Subcutaneous abdominal adipose tissue (tissue), 5 donors: Measurements from ENCODE around the gene SYNC.

Experiments
- H3K27ac ChIP-seq: one replicate; pipeline ENCODE4 v1.7.0; 2013; ENCODE audit warnings: low read depth, mild to moderate bottlenecking, inconsistent platforms, low read length, moderate library complexity
- H3K27me3 ChIP-seq, 5 donors: one replicate each; pipeline ENCODE4 v1.7.0; 2013; ENCODE audit warnings: low read length in 5 of 5, inconsistent platforms in 1 of 5; ENCODE audit not compliant: control insufficient read depth in 5 of 5, insufficient read depth in 4 of 5
- H3K36me3 ChIP-seq, 5 donors: one replicate each; pipeline ENCODE4 v1.7.0; 2013; ENCODE audit warnings: low read length in 5 of 5; ENCODE audit not compliant: control insufficient read depth in 5 of 5, insufficient read depth in 5 of 5
- H3K4me1 ChIP-seq, 5 donors: one replicate each; pipeline ENCODE4 v1.7.0; 2013; ENCODE audit warnings: low read length in 5 of 5, mild to moderate bottlenecking in 3 of 5, moderate library complexity in 1 of 5; ENCODE audit not compliant: control insufficient read depth in 5 of 5, insufficient read depth in 5 of 5
- H3K4me3 ChIP-seq, 5 donors: one replicate each; pipeline ENCODE4 v1.7.0; 2013; ENCODE audit warnings: low read length in 5 of 5, low read depth in 1 of 5
- H3K9ac ChIP-seq, 5 donors: one replicate each; pipeline ENCODE4 v1.7.0; 2013; ENCODE audit warnings: low read length in 5 of 5, mild to moderate bottlenecking in 4 of 5, moderate library complexity in 3 of 5
- H3K9me3 ChIP-seq, 5 donors: one replicate each; pipeline ENCODE4 v1.7.0; 2013; ENCODE audit warnings: low read length in 5 of 5; ENCODE audit not compliant: control insufficient read depth in 5 of 5
- donor health status: healthy.
- donor health status: healthy.
- donor health status: healthy.
- donor health status: healthy.
- donor health status: healthy.

Gene SYNC

DNA sequence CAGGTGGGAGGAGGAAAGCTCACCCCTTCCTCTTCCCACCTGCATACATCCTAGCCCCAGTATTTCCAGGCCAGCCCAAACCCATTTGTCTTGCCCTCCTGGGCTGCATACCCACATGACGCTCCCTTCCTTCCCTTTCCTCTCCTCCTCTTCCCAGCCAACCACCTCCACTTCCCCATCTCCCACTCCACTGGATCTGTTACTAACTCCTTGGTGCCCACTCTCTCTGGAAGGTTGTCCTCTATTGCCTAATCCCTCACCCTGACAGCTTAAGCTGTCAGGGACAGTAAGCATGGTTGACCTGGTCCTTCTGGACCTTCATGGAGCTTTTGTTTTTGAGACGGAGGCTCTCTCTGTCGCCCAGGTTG is 23.0 kb upstream of the SYNC start:
- Histone ChIP-seq H3K4me1 (peaks cover 5 to 15% (median 13%) of the 10 kb centered on the region in 5 donors), H3K4me3 (peak overlapping the region in 3 of 5 donors; percentile 27 to 48 (median 40)), H3K9me3 (no peaks in the 10 kb centered on the region), H3K36me3 (no peaks in the 10 kb centered on the region), H3K27ac (no peak overlapping the region), H3K9ac (no peak overlapping the region), H3K27me3 (no peaks in the 10 kb centered on the region)

DNA sequence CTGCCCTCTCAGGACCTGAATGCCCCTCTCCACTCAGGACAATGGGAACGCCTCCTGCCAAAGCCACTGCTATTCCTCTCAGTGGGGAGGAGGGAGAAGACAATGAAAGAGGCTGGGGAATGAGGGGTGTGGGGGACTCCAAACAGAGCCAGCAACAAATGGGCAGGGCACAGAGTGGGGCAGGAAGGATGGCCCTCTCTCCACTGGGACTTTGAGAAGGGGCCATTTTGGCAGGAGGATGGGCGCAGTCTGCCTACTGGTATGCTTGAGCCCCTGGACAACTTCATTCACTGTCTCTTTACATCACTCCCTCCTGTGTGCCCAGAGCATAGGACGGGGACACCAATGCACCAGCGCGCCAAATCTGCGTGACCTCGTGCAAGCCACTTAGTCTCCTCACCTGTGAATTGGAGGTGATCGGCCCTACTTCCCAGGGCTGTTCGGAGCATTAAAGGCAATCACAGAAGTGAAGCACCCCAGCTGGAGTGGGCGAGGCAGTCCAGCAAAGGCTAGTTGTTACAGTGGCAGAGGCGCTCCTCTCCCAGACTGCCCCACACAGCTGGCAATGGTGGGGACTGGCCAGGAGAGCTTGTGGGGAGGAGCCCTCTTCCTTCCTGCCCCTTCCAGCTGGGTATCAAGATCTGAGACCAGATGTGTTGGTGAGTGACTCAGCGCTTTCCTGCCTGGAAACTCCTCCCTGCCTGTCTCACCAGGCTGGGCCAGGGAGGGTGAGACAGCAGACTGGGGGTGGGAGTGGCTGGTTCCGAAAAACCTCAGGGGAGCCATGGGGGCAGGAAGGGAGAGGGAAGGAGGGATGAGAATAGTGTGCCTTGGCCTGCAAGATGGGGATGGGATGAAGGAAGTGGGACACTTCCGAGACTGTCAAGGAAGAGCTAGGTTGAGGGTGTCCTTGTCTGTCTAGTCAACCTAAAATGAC is 22.4 kb upstream of the SYNC start:
- Histone ChIP-seq H3K9ac (no peak overlapping the region), H3K36me3 (no peaks in the 10 kb centered on the region), H3K27me3 (no peaks in the 10 kb centered on the region), H3K9me3 (no peaks in the 10 kb centered on the region), H3K4me1 (peaks cover 5 to 15% (median 13%) of the 10 kb centered on the region in 5 donors), H3K27ac (no peak overlapping the region), H3K4me3 (peak overlapping the region; percentile 15 to 48 (median 27))

DNA sequence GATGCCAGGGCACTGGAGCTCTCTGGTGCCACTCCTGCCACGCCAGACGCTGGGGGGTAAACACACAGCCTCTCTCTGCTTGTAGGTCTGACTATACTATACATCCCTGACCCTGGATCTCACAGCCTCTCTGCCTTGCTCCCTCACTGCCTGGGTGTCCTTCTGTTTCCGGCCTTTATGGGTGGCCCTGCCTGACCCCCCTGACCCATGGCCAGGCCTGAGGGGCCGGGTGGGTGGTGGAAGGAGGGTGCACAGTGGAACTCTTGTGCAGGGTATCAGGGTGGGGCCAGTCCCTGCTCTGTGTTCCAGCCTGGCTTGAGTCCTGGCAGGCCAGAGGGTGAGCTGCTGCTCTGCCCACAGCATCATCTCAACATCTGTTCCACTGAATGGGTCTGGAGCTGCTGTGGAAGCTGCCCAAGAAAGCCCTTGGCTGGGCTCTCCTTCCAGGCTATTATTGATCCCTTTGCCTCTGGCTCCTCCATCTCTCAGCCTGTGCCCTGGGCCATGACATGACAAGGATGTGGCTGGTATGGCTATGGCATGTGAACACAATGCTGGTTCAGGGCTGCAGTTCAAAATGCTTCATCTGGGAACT is 17.2 kb upstream of the SYNC start:
- H3K36me3 ChIP-seq = no peaks in the 10 kb centered on the region
- H3K4me1 ChIP-seq = peaks cover 1 to 7% (median 5%) of the 10 kb centered on the region in 5 donors
- no peak overlapping the region for H3K4me3 ChIP-seq
- H3K27me3 ChIP-seq = no peaks in the 10 kb centered on the region
- H3K9me3 ChIP-seq = no peaks in the 10 kb centered on the region
- no peak overlapping the region for H3K9ac ChIP-seq
- no peak overlapping the region for H3K27ac ChIP-seq

DNA sequence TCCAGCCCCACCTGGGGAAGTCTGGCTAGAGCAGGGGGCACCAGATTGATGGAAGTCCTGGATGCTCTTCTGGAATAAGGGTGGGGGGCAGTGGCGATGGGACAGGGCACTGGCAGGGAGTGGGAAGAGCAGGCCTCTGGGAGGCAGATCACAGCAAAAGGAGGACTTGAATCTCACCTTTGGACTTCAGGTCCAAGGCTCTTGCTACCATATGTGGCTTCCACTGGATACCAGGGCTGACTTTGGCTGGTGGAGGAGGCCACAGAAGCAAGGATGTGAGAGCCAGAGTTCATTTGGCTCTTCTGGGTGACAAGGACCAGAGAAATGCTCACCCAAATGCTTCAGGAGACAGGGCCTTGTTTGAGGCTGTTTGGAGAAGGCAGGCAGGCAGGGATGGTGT is 16.0 kb upstream of the SYNC start:
- H3K4me3 ChIP-seq = no peak overlapping the region
- H3K27ac ChIP-seq = no peak overlapping the region
- H3K9me3 ChIP-seq = no peaks in the 10 kb centered on the region
- H3K36me3 ChIP-seq = no peaks in the 10 kb centered on the region
- peaks cover 0 to 3% (median 0%) of the 10 kb centered on the region in 5 donors for H3K4me1 ChIP-seq
- H3K27me3 ChIP-seq = no peaks in the 10 kb centered on the region
- no peak overlapping the region for H3K9ac ChIP-seq

DNA sequence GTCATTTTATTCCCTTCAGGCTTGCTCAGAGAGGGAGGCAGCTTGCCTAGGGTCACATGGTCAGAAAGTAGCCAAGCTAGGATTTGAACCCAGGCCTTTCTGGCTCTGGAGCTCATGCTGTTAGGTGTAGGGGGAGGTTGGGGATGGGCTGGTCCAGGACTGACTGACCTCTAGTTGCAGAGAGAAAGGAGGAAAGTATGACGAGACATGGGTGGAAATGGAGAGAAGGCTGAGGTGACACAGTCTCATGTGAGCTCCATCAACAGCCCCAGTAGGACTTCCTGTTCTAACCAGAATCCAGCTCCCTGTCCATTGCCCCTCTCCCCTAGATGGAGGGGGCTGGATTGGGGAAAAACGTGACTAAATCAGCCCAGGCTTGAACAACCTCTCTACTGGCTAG is 15.5 kb upstream of the SYNC start:
- no peaks in the 10 kb centered on the region for H3K9me3 ChIP-seq
- no peaks in the 10 kb centered on the region for H3K36me3 ChIP-seq
- H3K27ac ChIP-seq = no peak overlapping the region
- H3K4me1 ChIP-seq = peaks cover 0 to 3% (median 0%) of the 10 kb centered on the region in 5 donors
- H3K27me3 ChIP-seq = no peaks in the 10 kb centered on the region
- no peak overlapping the region for H3K9ac ChIP-seq
- H3K4me3 ChIP-seq = no peak overlapping the region

DNA sequence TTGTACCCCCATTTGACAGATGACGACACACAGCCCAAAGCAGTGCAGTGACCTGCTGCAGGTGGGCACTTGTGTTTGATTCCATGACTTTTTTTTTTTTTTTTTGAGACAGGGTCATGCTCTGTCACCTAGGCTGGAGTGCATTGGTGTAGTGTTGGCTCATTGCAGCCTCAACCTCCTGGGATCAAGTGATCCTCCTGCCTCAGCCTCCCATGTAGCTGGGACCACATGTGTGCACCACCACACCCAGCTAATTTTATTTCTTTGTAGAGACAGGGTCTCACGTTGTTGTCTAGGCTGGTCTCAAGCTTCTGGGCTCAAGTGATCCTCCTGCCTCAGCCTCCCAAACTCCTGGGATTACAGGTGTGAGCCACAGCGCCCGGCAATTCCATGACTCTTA is 14.9 kb upstream of the SYNC start:
- Histone ChIP-seq H3K27me3 (no peaks in the 10 kb centered on the region), H3K4me3 (no peak overlapping the region), H3K27ac (no peak overlapping the region), H3K4me1 (peaks cover 0 to 3% (median 1%) of the 10 kb centered on the region in 5 donors), H3K9me3 (no peaks in the 10 kb centered on the region), H3K36me3 (no peaks in the 10 kb centered on the region), H3K9ac (no peak overlapping the region)

DNA sequence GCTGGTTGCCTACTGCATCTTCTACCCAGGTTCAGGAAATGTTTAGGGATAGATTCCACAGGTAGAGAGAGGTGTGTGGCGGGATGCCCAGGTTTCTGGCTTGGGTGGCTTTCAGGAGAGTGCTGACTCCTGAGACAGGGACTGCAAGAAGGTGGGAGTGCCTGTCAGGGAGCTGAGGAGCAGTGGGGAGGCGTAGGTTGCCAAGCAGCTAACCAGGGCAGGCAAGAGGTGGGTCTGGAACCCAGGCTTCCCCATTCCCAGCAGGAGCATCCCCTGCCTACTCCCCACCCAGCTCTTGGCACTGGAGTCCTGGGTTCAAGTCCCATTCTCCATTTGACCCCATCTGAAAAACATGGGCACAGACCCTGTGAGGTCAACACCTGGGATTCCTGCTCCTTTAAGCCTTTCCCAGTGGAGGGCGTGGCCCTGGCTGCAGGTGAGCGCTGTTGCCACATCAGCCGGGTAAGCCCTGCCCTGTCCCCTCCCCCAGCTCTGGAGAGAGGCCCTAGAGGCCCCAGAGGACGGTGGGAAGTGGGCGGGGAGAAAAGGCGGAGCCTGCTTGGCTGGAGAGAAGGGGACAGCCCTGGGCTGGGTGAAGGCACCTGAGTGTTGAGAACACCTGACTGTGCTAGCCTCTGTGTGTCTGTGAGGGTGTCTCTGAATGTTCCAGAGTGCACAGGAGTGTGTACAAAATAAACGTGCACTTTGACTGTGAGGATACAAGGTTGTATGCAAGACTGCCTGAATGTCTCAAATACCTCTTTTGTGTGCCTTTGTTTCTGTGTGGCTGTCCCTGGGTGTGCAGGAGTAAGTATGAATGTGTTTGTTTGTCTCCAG is 14.0 kb upstream of the SYNC start:
- H3K4me3 ChIP-seq = no peak overlapping the region
- H3K36me3 ChIP-seq = no peaks in the 10 kb centered on the region
- no peaks in the 10 kb centered on the region for H3K9me3 ChIP-seq
- H3K27ac ChIP-seq = no peak overlapping the region
- H3K27me3 ChIP-seq = no peaks in the 10 kb centered on the region
- H3K9ac ChIP-seq = no peak overlapping the region
- H3K4me1 ChIP-seq = peaks cover 0 to 8% (median 8%) of the 10 kb centered on the region in 5 donors

DNA sequence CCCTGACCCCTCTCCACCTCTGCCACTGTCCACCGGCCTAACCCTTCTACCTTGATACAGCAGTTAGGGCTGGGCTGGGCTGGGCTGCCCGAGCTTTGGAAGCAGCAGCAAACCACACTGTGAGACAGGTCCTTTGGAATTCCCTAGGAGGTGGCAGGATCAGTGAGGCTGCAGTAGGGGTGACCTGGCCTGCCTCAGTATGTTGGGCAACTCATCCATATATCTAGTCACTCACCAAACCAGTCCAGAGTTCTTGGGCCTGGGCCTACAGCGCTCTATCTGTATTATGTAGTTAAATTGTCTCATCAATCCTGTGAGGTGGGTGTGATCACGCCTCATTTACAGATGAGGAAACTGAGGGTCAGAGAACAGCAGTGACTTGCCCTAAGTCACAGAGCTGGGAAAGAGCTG is 13.3 kb upstream of the SYNC start:
- no peak overlapping the region for H3K9ac ChIP-seq
- peaks cover 0 to 8% (median 8%) of the 10 kb centered on the region in 5 donors for H3K4me1 ChIP-seq
- no peak overlapping the region for H3K27ac ChIP-seq

DNA sequence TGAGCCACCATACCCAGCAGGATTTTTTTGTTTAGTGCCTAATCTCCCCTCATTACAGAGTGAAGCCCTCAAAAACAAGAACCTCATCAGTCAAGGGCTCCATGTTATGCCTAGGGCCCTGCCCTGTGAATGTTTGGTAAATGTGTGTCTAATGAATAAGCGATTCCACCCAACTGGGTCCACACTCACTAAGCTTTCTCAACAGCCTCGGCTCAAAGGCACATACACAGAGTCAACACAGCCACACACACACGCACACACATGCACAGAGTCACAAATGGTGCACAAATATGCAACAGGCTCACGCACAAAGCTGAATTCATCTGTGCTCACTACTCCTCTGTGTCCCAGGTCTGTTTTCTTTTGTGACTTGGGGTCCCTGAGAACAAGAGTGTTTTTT is 11.7 kb upstream of the SYNC start:
- Histone ChIP-seq H3K27me3 (no peaks in the 10 kb centered on the region), H3K4me3 (no peak overlapping the region), H3K4me1 (peaks cover 0 to 8% (median 8%) of the 10 kb centered on the region in 5 donors), H3K9ac (no peak overlapping the region), H3K9me3 (no peaks in the 10 kb centered on the region), H3K27ac (no peak overlapping the region), H3K36me3 (no peaks in the 10 kb centered on the region)

More for the DNA sequence above, 13.3 kb upstream of the SYNC start:
- Histone ChIP-seq H3K9me3 (no peaks in the 10 kb centered on the region), H3K27me3 (no peaks in the 10 kb centered on the region), H3K36me3 (no peaks in the 10 kb centered on the region), H3K4me3 (no peak overlapping the region)
